Activated CD4-positive, alpha-beta T cell treated with anti-CD3 and anti-CD28 coated beads for 4 hours (primary cell): ENCODE measurements around the gene RPS6KB2.
A peak's percentile ranks its signal among the peaks of the same experiment; 100 is the strongest.

Source experiments
- DNase-seq, 2 donors: peaks; one replicate each; pipeline ENCODE4 v3.0.0-alpha.2; 2020

RPS6KB2 gene

GRCh38 chr11:67428052-67429001 lies at the start of gene RPS6KB2:
Gene RPS6KB2, plus strand, starts transcription at chr11:67428494. Its CDS starts 52 bp downstream, at chr11:67428546.
- DNase-seq = peak; percentile 95 to 100

- DNase-seq = no peak
These were observed 49.8 kb upstream of the RPS6KB2 start for GRCh38 chr11:67378544-67378943.

- no peak for DNase-seq
These were observed 48.9 kb upstream of the RPS6KB2 start for GRCh38 chr11:67379061-67380058.

- no peak for DNase-seq
These were observed 46.9 kb upstream of the RPS6KB2 start for GRCh38 chr11:67381244-67381972.

- peak; percentile 79 to 87 for DNase-seq
These were observed 45.8 kb upstream of the RPS6KB2 start for GRCh38 chr11:67382276-67383136.

- DNase-seq = no peak
These were observed 43.4 kb upstream of the RPS6KB2 start for GRCh38 chr11:67384851-67385366.

GRCh38 chr11:67387069-67387468 lies 41.2 kb upstream of the RPS6KB2 start:
- DNase-seq = no peak

- DNase-seq = no peak
These were observed 40.8 kb upstream of the RPS6KB2 start for GRCh38 chr11:67387518-67387917.

- peak; percentile 45 to 60 for DNase-seq
These were observed 38.8 kb upstream of the RPS6KB2 start for GRCh38 chr11:67389477-67389876.

GRCh38 chr11:67390947-67391303 lies 37.4 kb upstream of the RPS6KB2 start:
- DNase-seq = no peak

- peak; percentile 89 to 93 for DNase-seq
These were observed 36.8 kb upstream of the RPS6KB2 start, which contains the start of gene RAD9A for GRCh38 chr11:67391304-67392182. Gene RAD9A, plus strand, starts transcription at chr11:67391986. Its CDS starts 59 bp downstream, at chr11:67392045.

GRCh38 chr11:67392183-67392715 lies 36.0 kb upstream of the RPS6KB2 start:
- no peak for DNase-seq

- no peak for DNase-seq
These were observed 34.9 kb upstream of the RPS6KB2 start for GRCh38 chr11:67393437-67393836.

GRCh38 chr11:67393990-67394389 lies 34.3 kb upstream of the RPS6KB2 start:
- DNase-seq = no peak

GRCh38 chr11:67395555-67396258 lies 32.6 kb upstream of the RPS6KB2 start:
- no peak for DNase-seq

GRCh38 chr11:67396259-67396581 lies 32.1 kb upstream of the RPS6KB2 start:
- no peak for DNase-seq

- DNase-seq = no peak
These were observed 31.5 kb upstream of the RPS6KB2 start for GRCh38 chr11:67396587-67397389.

GRCh38 chr11:67397536-67397935 lies 30.8 kb upstream of the RPS6KB2 start:
- no peak for DNase-seq
